Neural progenitor cell (in vitro differentiated cells): ENCODE data around the gene MAML3. TPM values are rescaled to one million over a fixed set of nuclear protein-coding genes. Genes with fewer than 3 reads are reported as not detected.

Source experiments
- DNase-seq: peaks from one replicate; pipeline ENCODE4 v3.0.0-alpha.2; 2016; ENCODE audit warnings: low spot score
- H2AFZ ChIP-seq: fragments of 200-600 bp; sonication (generic); replicated peaks from 2 replicates; pipeline ENCODE4 v1.6.1; 2016; ENCODE audit warnings: antibody characterized with exemption
- H3F3A ChIP-seq: fragments of 200-600 bp; sonication (generic); 2 replicates; pipeline ENCODE4 v1.6.1; 2016; ENCODE audit warnings: antibody characterized with exemption, low read depth
- H3K27ac ChIP-seq: fragments of 200-600 bp; sonication (generic); 2 replicates; pipeline ENCODE4 v1.5.1; 2016; ENCODE audit warnings: mild to moderate bottlenecking
- H3K27me3 ChIP-seq: fragments of 200-600 bp; sonication (generic); 2 replicates; pipeline ENCODE4 v1.6.1; 2016; ENCODE audit warnings: mild to moderate bottlenecking, moderate library complexity
- H3K36me3 ChIP-seq: fragments of 200-600 bp; sonication (generic); 2 replicates; pipeline ENCODE4 v1.5.1; 2016
- H3K4me1 ChIP-seq: fragments of 200-600 bp; sonication (generic); 2 replicates; pipeline ENCODE4 v1.6.1; 2016; ENCODE audit warnings: mixed run types
- H3K4me2 ChIP-seq: fragments of 200-600 bp; sonication (generic); 2 replicates; pipeline ENCODE4 v1.6.1; 2016
- H3K4me3 ChIP-seq: fragments of 200-600 bp; sonication (generic); 2 replicates; pipeline ENCODE4 v1.5.1; 2016
- H3K79me2 ChIP-seq: fragments of 200-600 bp; sonication (generic); 2 replicates; pipeline ENCODE4 v1.6.1; 2016; ENCODE audit warnings: low read depth
- H3K9ac ChIP-seq: fragments of 200-600 bp; sonication (generic); 2 replicates; pipeline ENCODE4 v1.6.1; 2016
- H3K9me3 ChIP-seq: fragments of 200-600 bp; sonication (generic); 2 replicates; pipeline ENCODE4 v1.5.1; 2016; ENCODE audit warnings: low read depth
- H4K20me1 ChIP-seq: fragments of 200-600 bp; sonication (generic); 2 replicates; pipeline ENCODE4 v1.6.1; 2016; ENCODE audit warnings: low read depth
- H3K27ac Mint-ChIP-seq: 3 replicates; pipeline ENCODE4 v1.8.0; 2021; ENCODE audit warnings: mixed read lengths
- H3K27me3 Mint-ChIP-seq: 2 replicates; pipeline ENCODE4 v1.8.0; 2022; ENCODE audit warnings: low read depth, mild to moderate bottlenecking, inconsistent platforms, moderate library complexity, mixed read lengths; ENCODE audit not compliant: insufficient read depth
- H3K36me3 Mint-ChIP-seq: 3 replicates; pipeline ENCODE4 v1.8.0; 2021; ENCODE audit warnings: mixed read lengths
- H3K4me1 Mint-ChIP-seq: 3 replicates; pipeline ENCODE4 v1.8.0; 2021; ENCODE audit warnings: mixed read lengths
- H3K4me3 Mint-ChIP-seq: 3 replicates; pipeline ENCODE4 v1.8.0; 2021; ENCODE audit warnings: mild to moderate bottlenecking, moderate library complexity, mixed read lengths
- H3K9me3 Mint-ChIP-seq: 3 replicates; pipeline ENCODE4 v1.8.0; 2020; ENCODE audit warnings: mixed read lengths
- EZH2 ChIP-seq: fragments of 200-600 bp; sonication (generic); IDR thresholded peaks from 2 replicates; pipeline ENCODE4 v1.6.1; 2017; ENCODE audit warnings: antibody characterized with exemption, mild to moderate bottlenecking, moderate library complexity
- EZH2phosphoT487 ChIP-seq: fragments of 200-600 bp; sonication (generic); IDR thresholded peaks from 2 replicates; pipeline ENCODE4 v1.6.1; 2017; ENCODE audit warnings: antibody characterized with exemption
- total RNA-seq: library from RNA; depleted of rRNA; stranded (reverse); fragments of >200 nt; gene quantifications from 2 replicates; pipeline ENCODE4 v1.2.3, GENCODE V29; 2015; ENCODE audit warnings: low replicate concordance
- TF ChIP-seq, protein P1 (sequence below): fragments of 200-600 bp; sonication (generic); IDR thresholded peaks from 2 replicates; pipeline ENCODE4 v1.5.1; 2017; ENCODE audit warnings: antibody characterized with exemption, mild to moderate bottlenecking

Gene MAML3
- total RNA-seq, 1 donor from 2014 or later, result 14.4 TPM

DNA sequence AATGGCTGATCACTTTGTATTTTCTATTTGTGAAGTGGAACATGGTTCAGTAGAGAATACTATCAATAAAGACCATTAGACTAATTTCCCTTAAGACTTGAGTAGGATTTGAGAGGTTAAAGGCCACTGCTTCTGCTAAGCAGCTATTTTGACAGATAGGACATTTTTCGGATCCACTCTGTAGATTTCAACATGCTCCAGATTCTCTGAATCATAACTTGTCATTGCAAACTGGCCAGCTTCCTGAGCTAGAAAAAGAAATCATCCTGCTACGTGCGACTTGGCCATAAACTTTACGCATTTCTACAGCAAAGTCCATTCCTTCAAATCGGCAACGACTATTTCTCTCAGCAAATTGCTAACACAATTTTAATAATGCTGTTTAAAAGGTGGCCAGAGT, 433.2 kb downstream of the MAML3 start:
- H3K9me3 Mint-ChIP-seq, result no peaks in the 10 kb centered on the region
- peaks cover 7% of the 10 kb centered on the region for H3K27me3 Mint-ChIP-seq
- Histone ChIP-seq H2AFZ (no peak overlapping the region), H3K9me3 (no peaks in the 10 kb centered on the region), H3K4me1 (no peaks in the 10 kb centered on the region), H3K9ac (no peak overlapping the region), H3F3A (no peaks in the 10 kb centered on the region), H3K27me3 (peaks cover 4% of the 10 kb centered on the region), H4K20me1 (no peaks in the 10 kb centered on the region), H3K4me2 (no peak overlapping the region), H3K27ac (no peak overlapping the region), H3K4me3 (no peak overlapping the region), H3K36me3 (no peaks in the 10 kb centered on the region), H3K79me2 (no peaks in the 10 kb centered on the region)
- no peaks in the 10 kb centered on the region for H3K4me1 Mint-ChIP-seq
- no peak overlapping the region for H3K4me3 Mint-ChIP-seq
- TF ChIP-seq EZH2phosphoT487, result no peak
- TF ChIP-seq, protein P1, sequence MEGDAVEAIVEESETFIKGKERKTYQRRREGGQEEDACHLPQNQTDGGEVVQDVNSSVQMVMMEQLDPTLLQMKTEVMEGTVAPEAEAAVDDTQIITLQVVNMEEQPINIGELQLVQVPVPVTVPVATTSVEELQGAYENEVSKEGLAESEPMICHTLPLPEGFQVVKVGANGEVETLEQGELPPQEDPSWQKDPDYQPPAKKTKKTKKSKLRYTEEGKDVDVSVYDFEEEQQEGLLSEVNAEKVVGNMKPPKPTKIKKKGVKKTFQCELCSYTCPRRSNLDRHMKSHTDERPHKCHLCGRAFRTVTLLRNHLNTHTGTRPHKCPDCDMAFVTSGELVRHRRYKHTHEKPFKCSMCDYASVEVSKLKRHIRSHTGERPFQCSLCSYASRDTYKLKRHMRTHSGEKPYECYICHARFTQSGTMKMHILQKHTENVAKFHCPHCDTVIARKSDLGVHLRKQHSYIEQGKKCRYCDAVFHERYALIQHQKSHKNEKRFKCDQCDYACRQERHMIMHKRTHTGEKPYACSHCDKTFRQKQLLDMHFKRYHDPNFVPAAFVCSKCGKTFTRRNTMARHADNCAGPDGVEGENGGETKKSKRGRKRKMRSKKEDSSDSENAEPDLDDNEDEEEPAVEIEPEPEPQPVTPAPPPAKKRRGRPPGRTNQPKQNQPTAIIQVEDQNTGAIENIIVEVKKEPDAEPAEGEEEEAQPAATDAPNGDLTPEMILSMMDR, result no peak
- no peak for TF ChIP-seq EZH2
- no peak for DNase-seq
- H3K27ac Mint-ChIP-seq, result no peak overlapping the region
- peaks cover 24% of the 10 kb centered on the region for H3K36me3 Mint-ChIP-seq

DNA sequence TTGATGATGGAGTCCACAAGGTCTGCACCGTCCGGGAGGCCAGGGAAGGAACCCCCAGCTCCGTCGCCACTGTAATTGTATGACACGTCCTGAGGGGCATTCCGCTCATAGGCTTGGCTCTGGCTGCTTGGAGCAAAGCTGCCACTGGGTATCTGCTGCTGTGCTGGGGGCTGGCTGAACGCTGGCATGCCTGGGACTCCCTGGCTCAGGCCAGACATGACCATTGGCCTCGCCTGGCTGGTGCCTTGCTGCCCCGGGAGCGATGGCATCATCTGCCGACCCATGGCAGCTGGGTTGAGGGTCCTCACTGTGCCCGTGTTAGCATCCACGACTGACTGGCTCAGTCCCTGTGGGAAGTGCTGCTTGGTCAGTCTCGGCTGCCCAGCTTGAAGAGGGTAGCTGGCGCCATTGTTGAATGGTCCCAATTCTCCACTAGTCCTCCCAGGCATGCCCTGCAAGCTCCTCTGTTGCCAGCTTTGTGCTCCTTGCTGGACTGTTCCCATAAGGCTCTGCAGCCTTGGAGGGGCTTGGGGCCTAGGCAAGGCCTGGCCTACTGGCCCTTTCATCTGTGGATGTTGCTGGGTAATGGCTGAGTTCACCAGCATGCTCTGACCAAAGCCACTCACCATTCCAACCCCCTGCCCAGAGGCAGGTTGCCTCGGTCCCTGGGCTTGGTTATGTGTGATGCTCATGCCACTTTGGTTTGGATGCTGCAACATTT, 434.4 kb downstream of the MAML3 start:
- no peak for DNase-seq
- Histone ChIP-seq H3K4me2 (no peak overlapping the region), H3K27me3 (peaks cover 10% of the 10 kb centered on the region), H3K36me3 (no peaks in the 10 kb centered on the region), H3K4me3 (no peak overlapping the region), H2AFZ (no peak overlapping the region), H3K9ac (no peak overlapping the region), H3F3A (no peaks in the 10 kb centered on the region), H4K20me1 (no peaks in the 10 kb centered on the region), H3K79me2 (no peaks in the 10 kb centered on the region), H3K9me3 (no peaks in the 10 kb centered on the region), H3K4me1 (no peaks in the 10 kb centered on the region), H3K27ac (no peak overlapping the region)
- Mint-ChIP-seq H3K27me3 (peaks cover 7% of the 10 kb centered on the region), H3K27ac (no peak overlapping the region), H3K36me3 (peaks cover 27% of the 10 kb centered on the region), H3K4me1 (no peaks in the 10 kb centered on the region), H3K4me3 (no peak overlapping the region), H3K9me3 (no peaks in the 10 kb centered on the region)
- TF ChIP-seq EZH2, result no peak
- TF ChIP-seq, protein P1, result no peak
- TF ChIP-seq EZH2phosphoT487, result no peak

DNA sequence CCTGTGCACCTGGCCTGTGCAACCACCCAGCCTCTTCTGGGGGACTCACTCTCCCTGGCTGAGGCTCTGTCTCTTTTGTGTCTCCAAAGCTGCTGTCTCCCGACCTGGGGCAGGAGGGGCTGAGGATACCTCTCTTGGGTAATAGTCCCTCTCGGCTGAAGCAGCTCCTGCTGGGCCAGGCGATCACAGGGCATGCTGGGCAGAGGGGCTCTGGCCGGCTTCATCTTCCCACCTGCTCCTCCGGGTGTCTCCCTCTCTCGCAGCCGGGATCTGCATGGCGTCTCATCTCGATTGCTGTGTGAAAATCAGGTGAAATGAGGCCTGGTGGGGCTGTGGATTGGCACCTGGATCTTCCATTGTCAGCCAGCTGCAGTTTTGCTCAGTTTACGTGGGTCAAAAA, 435.2 kb downstream of the MAML3 start:
- H3K27me3 ChIP-seq, result peaks cover 10% of the 10 kb centered on the region
- H3K9ac ChIP-seq, result no peak overlapping the region
- H3K27ac Mint-ChIP-seq, result no peak overlapping the region
- no peak overlapping the region for H2AFZ ChIP-seq
- H3K9me3 Mint-ChIP-seq, result no peaks in the 10 kb centered on the region
- no peak overlapping the region for H3K4me3 ChIP-seq
- no peaks in the 10 kb centered on the region for H3K36me3 ChIP-seq
- no peak for DNase-seq
- peaks cover 31% of the 10 kb centered on the region for H3K36me3 Mint-ChIP-seq
- no peaks in the 10 kb centered on the region for H3K4me1 Mint-ChIP-seq
- no peaks in the 10 kb centered on the region for H3K4me1 ChIP-seq
- H3K79me2 ChIP-seq, result no peaks in the 10 kb centered on the region
- H3F3A ChIP-seq, result no peaks in the 10 kb centered on the region
- no peaks in the 10 kb centered on the region for H3K9me3 ChIP-seq
- no peak overlapping the region for H3K4me2 ChIP-seq
- no peaks in the 10 kb centered on the region for H4K20me1 ChIP-seq
- H3K27ac ChIP-seq, result no peak overlapping the region
- TF ChIP-seq EZH2phosphoT487 (no peak), EZH2 (no peak)
- TF ChIP-seq, protein P1, result no peak
- H3K4me3 Mint-ChIP-seq, result no peak overlapping the region
- H3K27me3 Mint-ChIP-seq, result peaks cover 7% of the 10 kb centered on the region
